ENCODE measurements around the gene PNLIPRP3. TPM values are rescaled to one million over a fixed set of nuclear protein-coding genes. Genes with fewer than 3 reads are reported as not detected.

PNLIPRP3 gene
- total RNA-seq, 1 donor from 2014 or later: not detected

- H3K9me3 Mint-ChIP-seq (ENCODE audit: low read depth): no peaks in the 10 kb centered on the region
These were observed 34.0 kb downstream of the PNLIPRP3 start for GRCh38 chr10:116461680-116462079.

GRCh38 chr10:116464257-116464656, 36.6 kb downstream of the PNLIPRP3 start:
- Mint-ChIP-seq H3K4me3 (ENCODE audit: unreplicated experiment) (no peak overlapping the region), H3K27me3 (ENCODE audit: low read depth) (peaks cover 6% of the 10 kb centered on the region), H3K27ac (ENCODE audit: unreplicated experiment) (no peak overlapping the region), H3K4me1 (ENCODE audit: low read depth) (peaks cover under 1% of the 10 kb centered on the region), H3K9me3 (ENCODE audit: low read depth) (no peaks in the 10 kb centered on the region), H3K36me3 (ENCODE audit: low read depth) (no peaks in the 10 kb centered on the region)
- TF ChIP-seq CTCF (IDR thresholded peaks at IDR 0.05): no peak
- DNase-seq (ENCODE audit: low spot score): peak; percentile 79

More at GRCh38 chr10:116461680-116462079, 34.0 kb downstream of the PNLIPRP3 start:
- Mint-ChIP-seq H3K4me1 (ENCODE audit: low read depth) (no peaks in the 10 kb centered on the region), H3K27me3 (ENCODE audit: low read depth) (peaks cover 9% of the 10 kb centered on the region), H3K4me3 (ENCODE audit: unreplicated experiment) (no peak overlapping the region), H3K36me3 (ENCODE audit: low read depth) (no peaks in the 10 kb centered on the region), H3K27ac (ENCODE audit: unreplicated experiment) (no peak overlapping the region)
- no peak for TF ChIP-seq CTCF (IDR thresholded peaks at IDR 0.05)
- DNase-seq (ENCODE audit: low spot score): no peak

GRCh38 chr10:116465546-116465945, 37.9 kb downstream of the PNLIPRP3 start:
- TF ChIP-seq CTCF (IDR thresholded peaks at IDR 0.05): no peak
- Mint-ChIP-seq H3K9me3 (ENCODE audit: low read depth) (no peaks in the 10 kb centered on the region), H3K36me3 (ENCODE audit: low read depth) (no peaks in the 10 kb centered on the region), H3K4me3 (ENCODE audit: unreplicated experiment) (no peak overlapping the region), H3K27ac (ENCODE audit: unreplicated experiment) (no peak overlapping the region), H3K4me1 (ENCODE audit: low read depth) (peaks cover 3% of the 10 kb centered on the region), H3K27me3 (ENCODE audit: low read depth) (peaks cover 6% of the 10 kb centered on the region)
- DNase-seq (ENCODE audit: low spot score): no peak

- no peaks in the 10 kb centered on the region for H3K9me3 Mint-ChIP-seq (ENCODE audit: low read depth)
- TF ChIP-seq CTCF (IDR thresholded peaks at IDR 0.05): no peak
- no peak overlapping the region for H3K27ac Mint-ChIP-seq (ENCODE audit: unreplicated experiment)
- H3K36me3 Mint-ChIP-seq (ENCODE audit: low read depth): no peaks in the 10 kb centered on the region
- peaks cover 3% of the 10 kb centered on the region for H3K4me1 Mint-ChIP-seq (ENCODE audit: low read depth)
- no peak for DNase-seq (ENCODE audit: low spot score)
- H3K27me3 Mint-ChIP-seq (ENCODE audit: low read depth): peaks cover under 1% of the 10 kb centered on the region
- no peak overlapping the region for H3K4me3 Mint-ChIP-seq (ENCODE audit: unreplicated experiment)
These were observed 39.2 kb downstream of the PNLIPRP3 start for GRCh38 chr10:116466715-116467422.

- no peaks in the 10 kb centered on the region for H3K36me3 Mint-ChIP-seq (ENCODE audit: low read depth)
- TF ChIP-seq CTCF (IDR thresholded peaks at IDR 0.05): no peak
- no peaks in the 10 kb centered on the region for H3K27me3 Mint-ChIP-seq (ENCODE audit: low read depth)
- peaks cover 3% of the 10 kb centered on the region for H3K4me1 Mint-ChIP-seq (ENCODE audit: low read depth)
- H3K27ac Mint-ChIP-seq (ENCODE audit: unreplicated experiment): no peak overlapping the region
- no peak overlapping the region for H3K4me3 Mint-ChIP-seq (ENCODE audit: unreplicated experiment)
- no peaks in the 10 kb centered on the region for H3K9me3 Mint-ChIP-seq (ENCODE audit: low read depth)
- DNase-seq (ENCODE audit: low spot score): no peak
These were observed 41.8 kb downstream of the PNLIPRP3 start for GRCh38 chr10:116469437-116469836.

Measured in chondrocyte (in vitro differentiated cells).